ENCODE measurements around the gene NME1.

NME1 gene

GRCh38 chr17:51197754-51198153 lies 44.4 kb downstream of the NME1 start:
- DNase-seq, result no peak

- no peak for DNase-seq
Measured at GRCh38 chr17:51200295-51200694, 46.9 kb downstream of the NME1 start.

- no peak for DNase-seq
Measured at GRCh38 chr17:51200846-51201245, 47.5 kb downstream of the NME1 start.

GRCh38 chr17:51203838-51204237 lies 50.5 kb downstream of the NME1 start:
- no peak for DNase-seq
